Cardiac muscle cell (in vitro differentiated cells and primary cell): ENCODE measurements around the gene KCNQ2. TPM values are rescaled to one million over a fixed set of nuclear protein-coding genes. Genes with fewer than 3 reads are reported as not detected.

Experiments used
- DNase-seq, 2 donors: peaks; one replicate each; pipeline versions ENCODE4 v3.0.0 to v3.0.0-alpha.2; 2010 to 2017; ENCODE audit warnings: low read depth in 1 of 2, low spot score in 1 of 2
- H3K27ac ChIP-seq: fragments of 200-600 bp; sonication (generic); 2 replicates; pipeline ENCODE4 v1.5.1; 2016
- H3K27me3 ChIP-seq: fragments of 200-600 bp; sonication (generic); 2 replicates; pipeline ENCODE4 v1.6.0; 2016; ENCODE audit warnings: control low read depth
- H3K36me3 ChIP-seq: fragments of 200-600 bp; sonication (generic); 2 replicates; pipeline ENCODE4 v1.5.1; 2016; ENCODE audit warnings: control low read depth
- H3K4me1 ChIP-seq: fragments of 200-600 bp; sonication (generic); 2 replicates; pipeline ENCODE4 v1.8.1; 2017; ENCODE audit warnings: low read depth, mild to moderate bottlenecking, mixed run types
- H3K4me3 ChIP-seq: fragments of 200-600 bp; sonication (generic); 2 replicates; pipeline ENCODE4 v1.5.1; 2016; ENCODE audit warnings: mild to moderate bottlenecking
- H3K9me3 ChIP-seq: fragments of 200-600 bp; sonication (generic); 2 replicates; pipeline ENCODE4 v1.5.1; 2017; ENCODE audit warnings: low read depth, mild to moderate bottlenecking, control low read depth
- polyA plus RNA-seq: library from polyadenylated mRNA; unstranded; fragments of >200 nt; fragmentation: Nextera tagmentation; extraction: Ambion mirVana; gene quantifications from 2 replicates; pipeline ENCODE4 v1.2.1, GENCODE V29; 2016
- total RNA-seq: library from RNA; depleted of rRNA; stranded (reverse); fragments of >200 nt; gene quantifications from 2 replicates; pipeline ENCODE4 v1.2.3, GENCODE V29; 2016
- TF ChIP-seq, protein P1 (sequence below): IDR thresholded peaks from 2 replicates; pipeline ENCODE4 v1.5.1; 2012; ENCODE audit warnings: low read depth, mild to moderate bottlenecking, low read length

KCNQ2 gene
- total and polyA plus RNA-seq, 2 experiments from 2014 or later, result 13.7 to 18.6 TPM

DNA sequence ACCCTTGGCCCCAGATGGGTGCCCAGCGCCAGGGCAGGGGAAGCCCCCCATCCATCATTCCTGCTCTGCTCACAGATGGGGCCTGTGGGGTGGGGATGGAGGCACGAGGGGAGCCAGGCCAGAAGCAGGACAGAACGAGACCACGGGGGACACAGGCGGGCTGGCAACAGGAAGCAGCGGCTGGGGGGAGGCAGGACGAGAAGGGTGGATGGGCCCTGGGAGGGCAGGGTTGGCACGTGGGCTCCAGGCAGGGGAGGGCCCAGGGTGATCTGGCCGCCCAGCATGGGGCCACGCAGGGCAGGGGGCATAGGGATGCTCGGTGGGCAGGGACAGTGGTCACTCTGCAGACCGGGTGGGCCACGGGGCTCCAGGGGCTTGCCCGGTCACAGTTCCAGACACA, 41.6 kb downstream of the KCNQ2 start:
- no peak for DNase-seq
- H3K9me3 ChIP-seq, result no peaks in the 10 kb centered on the region
- H3K27ac ChIP-seq, result no peak overlapping the region
- TF ChIP-seq, protein P1, sequence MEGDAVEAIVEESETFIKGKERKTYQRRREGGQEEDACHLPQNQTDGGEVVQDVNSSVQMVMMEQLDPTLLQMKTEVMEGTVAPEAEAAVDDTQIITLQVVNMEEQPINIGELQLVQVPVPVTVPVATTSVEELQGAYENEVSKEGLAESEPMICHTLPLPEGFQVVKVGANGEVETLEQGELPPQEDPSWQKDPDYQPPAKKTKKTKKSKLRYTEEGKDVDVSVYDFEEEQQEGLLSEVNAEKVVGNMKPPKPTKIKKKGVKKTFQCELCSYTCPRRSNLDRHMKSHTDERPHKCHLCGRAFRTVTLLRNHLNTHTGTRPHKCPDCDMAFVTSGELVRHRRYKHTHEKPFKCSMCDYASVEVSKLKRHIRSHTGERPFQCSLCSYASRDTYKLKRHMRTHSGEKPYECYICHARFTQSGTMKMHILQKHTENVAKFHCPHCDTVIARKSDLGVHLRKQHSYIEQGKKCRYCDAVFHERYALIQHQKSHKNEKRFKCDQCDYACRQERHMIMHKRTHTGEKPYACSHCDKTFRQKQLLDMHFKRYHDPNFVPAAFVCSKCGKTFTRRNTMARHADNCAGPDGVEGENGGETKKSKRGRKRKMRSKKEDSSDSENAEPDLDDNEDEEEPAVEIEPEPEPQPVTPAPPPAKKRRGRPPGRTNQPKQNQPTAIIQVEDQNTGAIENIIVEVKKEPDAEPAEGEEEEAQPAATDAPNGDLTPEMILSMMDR, result no peak
- H3K4me1 ChIP-seq, result no peaks in the 10 kb centered on the region
- H3K27me3 ChIP-seq, result no peaks in the 10 kb centered on the region
- H3K36me3 ChIP-seq, result no peaks in the 10 kb centered on the region
- no peak overlapping the region for H3K4me3 ChIP-seq

DNA sequence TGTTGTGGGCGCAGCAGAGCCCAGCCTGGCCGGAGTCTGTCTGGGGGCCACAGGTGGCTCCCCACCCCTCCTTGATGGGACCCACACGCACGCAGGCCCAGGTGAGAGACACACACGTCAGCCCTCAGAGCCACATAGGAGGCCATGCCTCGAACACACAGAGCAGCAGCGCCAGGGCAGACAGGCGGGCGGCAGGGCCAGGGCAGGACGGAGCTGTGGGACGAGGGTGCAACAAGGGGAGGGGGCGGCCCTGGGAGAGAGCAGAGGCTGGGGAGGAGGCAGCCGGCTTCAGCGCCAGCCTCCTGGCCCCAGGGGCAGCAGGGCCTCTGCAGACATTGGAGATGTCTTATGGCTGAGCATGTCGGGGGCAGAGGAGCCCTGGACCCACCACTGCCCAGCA, 42.5 kb downstream of the KCNQ2 start:
- H3K36me3 ChIP-seq, result no peaks in the 10 kb centered on the region
- no peak overlapping the region for H3K27ac ChIP-seq
- no peak overlapping the region for H3K4me3 ChIP-seq
- H3K27me3 ChIP-seq, result no peaks in the 10 kb centered on the region
- H3K4me1 ChIP-seq, result no peaks in the 10 kb centered on the region
- DNase-seq, result no peak
- H3K9me3 ChIP-seq, result no peaks in the 10 kb centered on the region
- TF ChIP-seq, protein P1, result no peak

DNA sequence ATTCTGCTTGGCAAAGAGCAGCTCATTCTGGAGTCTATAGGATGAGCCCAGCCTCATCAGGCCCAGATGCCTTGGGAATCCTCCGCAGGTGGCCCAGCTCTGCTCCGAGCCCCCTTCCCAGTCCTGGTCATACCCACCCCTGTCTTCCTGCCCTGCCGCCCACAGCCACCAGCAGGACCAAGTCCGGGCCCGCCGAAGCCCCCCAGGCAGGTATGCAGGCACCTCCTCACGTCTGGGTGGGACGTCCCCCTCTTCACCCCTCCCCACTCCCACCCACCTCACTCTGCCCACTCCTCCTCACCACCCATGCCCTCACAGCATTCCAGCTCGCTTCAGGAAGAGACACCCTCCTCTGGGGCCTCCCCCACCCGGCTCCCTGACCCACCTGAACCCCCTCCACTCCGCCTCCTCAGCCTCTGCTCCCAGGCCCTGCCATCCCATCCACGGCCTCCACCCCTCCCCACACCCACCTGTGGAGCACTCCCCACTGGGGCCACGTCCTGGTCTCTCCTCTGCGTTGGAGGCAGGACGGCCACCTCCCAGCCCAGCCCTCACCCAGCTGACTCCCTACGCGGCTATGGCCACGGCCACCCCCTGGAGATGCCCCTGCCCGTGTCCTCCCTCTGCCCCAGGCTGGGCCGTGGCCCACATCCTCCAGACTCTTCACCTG, 43.4 kb downstream of the KCNQ2 start:
- no peaks in the 10 kb centered on the region for H3K36me3 ChIP-seq
- H3K4me1 ChIP-seq, result no peaks in the 10 kb centered on the region
- H3K9me3 ChIP-seq, result no peaks in the 10 kb centered on the region
- no peak overlapping the region for H3K4me3 ChIP-seq
- no peak for DNase-seq
- no peaks in the 10 kb centered on the region for H3K27me3 ChIP-seq
- H3K27ac ChIP-seq, result no peak overlapping the region
- TF ChIP-seq, protein P1, result no peak

DNA sequence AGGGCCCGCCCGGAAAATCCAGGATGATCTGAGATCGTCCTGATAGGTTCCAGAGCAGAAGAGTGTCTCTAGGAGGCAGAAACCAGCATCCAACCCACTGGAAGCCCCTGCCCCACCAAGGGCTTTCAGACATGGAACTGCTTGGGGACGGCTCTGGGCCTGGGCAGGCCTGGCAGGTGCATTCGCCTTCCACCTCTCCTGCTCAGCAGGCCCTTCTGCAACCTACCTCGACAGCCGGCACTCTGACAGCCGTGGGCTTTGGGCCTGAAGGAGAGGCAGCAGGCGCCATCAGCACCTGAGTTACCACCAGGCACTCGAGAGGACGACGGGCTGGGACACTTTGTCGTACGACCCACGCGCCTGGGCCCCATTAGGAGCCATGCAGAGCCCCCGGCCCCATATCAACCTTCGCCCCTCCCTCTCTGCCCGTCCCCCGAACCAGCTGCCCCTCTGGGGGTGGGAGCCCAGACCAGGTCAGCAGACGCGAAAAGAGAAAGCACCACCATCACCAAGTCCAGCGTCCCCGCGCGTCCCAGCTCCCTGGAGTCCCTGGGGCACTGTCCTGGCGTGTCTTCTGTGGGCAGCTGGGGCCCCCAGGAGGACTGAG, 44.6 kb downstream of the KCNQ2 start:
- no peak for DNase-seq
- H3K27ac ChIP-seq, result no peak overlapping the region
- no peaks in the 10 kb centered on the region for H3K4me1 ChIP-seq
- H3K4me3 ChIP-seq, result no peak overlapping the region
- no peaks in the 10 kb centered on the region for H3K36me3 ChIP-seq
- H3K27me3 ChIP-seq, result no peaks in the 10 kb centered on the region
- H3K9me3 ChIP-seq, result no peaks in the 10 kb centered on the region
- TF ChIP-seq, protein P1, result no peak

DNA sequence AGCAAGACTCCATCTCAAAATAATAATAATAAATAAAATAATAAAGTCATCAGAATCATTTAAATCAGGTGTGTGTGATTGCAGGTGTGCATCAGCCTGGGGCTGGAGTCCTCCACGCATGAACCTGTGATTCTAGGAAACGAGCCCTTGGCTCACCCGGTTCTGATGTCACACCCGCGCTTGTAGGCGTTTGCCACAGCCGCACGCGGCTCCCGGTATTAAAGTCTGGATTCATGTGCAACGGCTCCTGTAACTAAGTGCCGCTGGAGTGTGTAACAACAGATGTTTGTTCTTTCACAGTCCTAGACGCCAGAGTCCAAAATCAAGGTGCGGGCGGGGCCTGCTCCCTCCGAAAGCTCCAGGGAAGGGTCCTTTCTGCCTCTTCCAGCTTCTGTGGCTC, 45.2 kb downstream of the KCNQ2 start:
- no peaks in the 10 kb centered on the region for H3K4me1 ChIP-seq
- H3K9me3 ChIP-seq, result no peaks in the 10 kb centered on the region
- no peak overlapping the region for H3K27ac ChIP-seq
- H3K27me3 ChIP-seq, result no peaks in the 10 kb centered on the region
- H3K4me3 ChIP-seq, result no peak overlapping the region
- no peaks in the 10 kb centered on the region for H3K36me3 ChIP-seq
- TF ChIP-seq, protein P1, result no peak
- no peak for DNase-seq
